GM21576 (cell line): Measurements from ENCODE around the gene SLC15A4.

Source experiments
- ATAC-seq: cut with Tn5 transposase; IDR thresholded peaks from one replicate; pipeline ENCODE4 v1.9.1; 2021; ENCODE audit warnings: mild to moderate bottlenecking, moderate library complexity; ENCODE audit not compliant: unreplicated experiment

The SLC15A4 gene

DNA sequence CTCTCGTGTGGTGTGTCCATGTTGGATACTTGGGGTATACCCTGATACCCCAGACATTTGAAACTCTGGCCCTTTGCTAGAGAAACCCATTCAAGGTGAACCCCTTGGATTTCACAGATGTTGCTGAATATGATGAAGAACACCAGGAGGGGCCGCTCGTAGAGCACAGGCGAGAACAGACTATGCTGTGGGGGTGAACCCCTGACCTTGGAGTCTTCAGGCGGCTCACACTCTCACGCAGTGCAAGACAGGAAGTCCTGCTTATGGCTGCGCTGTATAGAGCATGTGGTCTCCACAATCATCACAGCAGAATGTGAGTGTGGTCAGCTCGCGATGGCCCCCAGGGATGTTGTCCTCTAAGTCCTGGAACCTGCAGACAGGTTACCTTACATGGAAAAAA lies 60.4 kb downstream of the SLC15A4 start:
- no peak for ATAC-seq

DNA sequence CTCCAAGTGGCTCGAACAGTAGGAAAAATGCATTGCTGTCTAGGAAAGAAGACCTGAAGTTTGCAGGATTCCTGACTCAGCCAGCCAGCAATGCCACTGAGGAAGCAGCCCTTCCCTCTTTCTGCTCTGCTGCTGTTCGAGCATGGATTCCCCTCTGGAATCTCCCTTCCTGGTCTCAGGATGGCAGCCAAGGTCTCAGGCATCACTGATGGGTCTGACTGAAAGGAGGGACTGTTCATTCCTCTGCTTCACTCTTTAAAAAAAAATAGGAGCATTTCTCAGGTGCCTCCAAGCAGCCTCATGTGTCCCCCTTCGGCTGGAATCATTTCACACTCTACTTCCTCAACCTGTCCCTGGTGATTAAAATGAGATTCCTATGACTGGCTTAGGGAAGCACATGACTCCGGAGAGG lies 62.4 kb downstream of the SLC15A4 start:
- no peak for ATAC-seq

DNA sequence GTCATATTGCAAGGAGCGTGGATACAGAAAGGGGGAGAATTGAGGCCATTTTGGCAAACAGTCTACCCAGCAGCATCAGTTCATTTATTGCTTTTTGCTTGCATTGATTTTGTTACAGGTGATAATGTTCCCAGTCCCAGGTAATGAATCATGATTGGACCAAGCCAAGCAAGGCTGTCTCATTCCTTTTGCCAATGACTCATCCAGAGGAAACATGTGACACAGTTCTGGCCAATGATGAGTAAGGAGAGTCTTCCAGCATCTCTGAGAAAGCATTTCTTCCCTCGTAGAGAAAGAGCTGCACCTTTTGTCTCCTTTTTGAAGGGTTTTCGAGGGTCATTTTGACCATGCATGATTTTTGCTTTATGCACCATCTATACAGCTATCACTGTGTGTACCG lies 68.2 kb downstream of the SLC15A4 start:
- ATAC-seq = no peak

DNA sequence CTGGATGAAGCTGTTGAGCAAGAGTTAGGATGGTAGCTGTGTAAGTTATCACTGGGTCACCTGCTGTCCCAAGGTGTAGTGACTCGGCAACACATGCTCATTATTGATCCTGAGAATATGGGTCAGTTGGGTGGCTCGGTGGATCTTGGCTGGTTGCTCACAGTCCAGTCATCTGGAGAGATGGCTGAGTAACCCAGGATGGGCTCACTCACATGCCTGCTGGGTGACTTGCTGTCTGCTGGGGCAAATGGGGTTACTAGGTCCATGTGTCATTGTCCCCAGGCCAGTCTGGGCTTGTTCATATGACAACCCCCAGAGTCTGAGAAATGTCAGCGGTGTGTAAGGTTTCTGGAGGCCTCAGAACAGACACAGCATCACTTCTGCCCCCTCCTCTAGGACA lies 69.5 kb downstream of the SLC15A4 start:
- no peak for ATAC-seq

DNA sequence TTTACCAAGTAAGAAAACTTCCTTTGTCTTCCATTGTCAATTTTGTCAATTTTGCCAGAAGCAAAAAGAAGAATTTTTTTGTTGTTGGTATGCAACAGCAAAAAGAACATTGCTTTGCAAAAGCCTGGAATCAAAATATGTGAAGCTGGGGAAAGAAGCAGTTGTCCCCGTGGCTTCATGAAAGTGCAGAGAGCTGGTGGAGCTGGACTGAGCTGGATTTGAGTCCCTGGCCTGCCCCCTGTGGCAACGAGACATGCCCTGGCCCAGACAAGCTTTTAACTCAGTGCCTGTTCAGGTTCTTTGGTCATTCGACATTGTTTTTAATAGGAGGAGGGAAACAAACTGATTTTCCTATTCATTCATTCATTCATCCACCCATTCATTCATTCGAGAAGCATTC lies 70.3 kb downstream of the SLC15A4 start:
- ATAC-seq = no peak

DNA sequence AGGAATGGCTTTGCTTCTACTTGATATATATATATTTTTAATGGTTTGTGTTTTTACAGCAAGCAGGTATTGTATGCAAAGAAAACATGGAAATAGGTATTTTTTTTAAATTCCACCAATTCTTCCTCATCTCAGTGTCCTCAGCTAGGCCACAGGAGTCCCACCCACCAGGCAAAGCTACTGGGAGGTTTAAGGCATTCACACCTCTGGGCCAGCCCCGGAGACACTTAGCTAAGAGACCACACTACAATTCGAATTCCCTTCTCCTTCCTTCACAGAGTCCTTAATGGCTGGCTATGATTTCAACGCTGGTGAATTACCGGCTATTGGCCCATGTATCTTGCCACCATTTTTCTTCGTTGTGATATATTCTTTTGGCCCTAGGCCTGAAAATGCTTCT lies 71.4 kb downstream of the SLC15A4 start:
- no peak for ATAC-seq

DNA sequence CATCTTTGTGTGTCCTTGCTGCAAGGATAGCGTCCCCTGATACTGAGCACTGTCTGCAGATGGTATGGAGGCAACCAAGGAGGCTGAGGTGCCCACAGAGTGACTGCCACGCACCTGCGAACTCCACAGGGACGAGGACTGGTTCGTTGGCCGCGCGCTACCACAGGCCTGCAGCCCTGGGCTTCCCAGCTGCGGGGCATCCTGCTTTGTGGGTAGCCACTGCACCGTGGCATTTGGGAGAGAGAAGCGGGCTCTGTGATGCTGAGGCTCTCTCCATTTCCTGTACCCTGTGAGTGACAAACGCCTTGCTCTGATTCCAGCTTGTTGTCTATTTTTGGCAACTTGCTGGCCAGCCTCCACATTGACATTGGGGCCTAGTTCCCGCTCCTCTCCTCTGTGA lies 76.3 kb downstream of the SLC15A4 start:
- ATAC-seq = no peak

DNA sequence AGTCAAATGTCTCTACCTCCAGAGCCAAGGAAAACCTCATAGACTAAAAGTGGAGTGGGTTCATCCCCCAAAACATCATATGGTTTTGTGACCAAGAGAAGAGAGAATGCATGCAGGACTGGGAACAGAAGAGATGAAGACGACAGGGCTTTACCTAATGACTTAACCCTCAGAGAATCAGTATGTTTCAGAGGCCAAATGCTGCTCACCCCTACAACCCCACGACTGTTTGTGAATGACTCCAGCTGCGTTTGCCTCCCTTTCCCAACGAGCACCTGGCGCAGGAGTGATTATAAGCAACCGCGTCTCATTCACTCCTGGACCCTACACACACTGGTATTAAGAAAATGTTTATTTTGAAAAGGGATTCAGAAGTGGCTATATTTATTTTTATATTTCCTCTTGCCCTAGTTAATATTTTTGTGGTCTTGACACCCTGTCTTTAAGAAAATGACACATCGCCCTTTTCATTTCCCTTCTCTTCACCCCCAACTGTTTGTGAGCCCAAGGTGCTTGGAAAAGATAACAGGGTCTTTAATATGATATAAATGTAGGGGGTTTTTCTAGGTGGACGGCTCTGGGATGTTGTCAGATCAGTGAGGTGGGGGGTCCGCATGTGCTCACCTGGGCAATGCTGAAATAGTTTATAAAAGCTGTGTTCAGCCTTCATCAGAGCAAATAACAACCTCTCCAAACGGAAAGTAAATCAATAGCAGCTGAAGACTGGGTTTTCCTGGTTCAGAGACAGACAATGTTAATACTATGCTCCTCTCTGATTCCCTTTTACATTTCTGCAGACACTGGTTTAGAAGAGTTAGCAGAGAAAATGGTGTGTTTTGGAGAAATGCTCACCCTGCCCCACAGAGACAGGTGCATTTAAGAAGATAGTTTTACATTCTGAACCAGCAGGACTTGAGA lies 77.7 kb downstream of the SLC15A4 start:
- ATAC-seq = no peak

DNA sequence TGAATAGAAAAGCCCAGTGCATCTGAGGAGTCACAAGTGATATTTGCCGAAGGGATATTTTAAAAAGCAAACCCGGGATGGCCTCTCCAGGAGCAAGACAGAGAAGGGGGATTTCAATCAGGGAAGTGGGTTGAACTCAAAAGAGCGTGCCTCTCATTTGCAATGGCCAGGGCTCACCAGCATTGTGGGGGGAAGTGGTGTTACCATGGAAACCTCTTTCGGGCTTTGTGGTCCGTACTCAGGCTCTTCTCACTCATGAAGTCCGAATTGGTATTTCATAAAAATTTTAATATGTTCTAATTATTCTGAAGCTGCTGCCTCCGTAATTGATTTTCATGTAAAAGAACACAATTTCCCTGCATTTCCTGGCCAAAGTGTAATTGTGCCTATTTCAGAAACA lies 79.8 kb downstream of the SLC15A4 start:
- ATAC-seq = no peak
